ENCODE measurements around the gene BTG2.
"Not testable (repeated sequence)": the region's sequence is repeated elsewhere in the genome, so short reads cannot be mapped to it uniquely, and the experiment has no call there.

BTG2 gene

DNA sequence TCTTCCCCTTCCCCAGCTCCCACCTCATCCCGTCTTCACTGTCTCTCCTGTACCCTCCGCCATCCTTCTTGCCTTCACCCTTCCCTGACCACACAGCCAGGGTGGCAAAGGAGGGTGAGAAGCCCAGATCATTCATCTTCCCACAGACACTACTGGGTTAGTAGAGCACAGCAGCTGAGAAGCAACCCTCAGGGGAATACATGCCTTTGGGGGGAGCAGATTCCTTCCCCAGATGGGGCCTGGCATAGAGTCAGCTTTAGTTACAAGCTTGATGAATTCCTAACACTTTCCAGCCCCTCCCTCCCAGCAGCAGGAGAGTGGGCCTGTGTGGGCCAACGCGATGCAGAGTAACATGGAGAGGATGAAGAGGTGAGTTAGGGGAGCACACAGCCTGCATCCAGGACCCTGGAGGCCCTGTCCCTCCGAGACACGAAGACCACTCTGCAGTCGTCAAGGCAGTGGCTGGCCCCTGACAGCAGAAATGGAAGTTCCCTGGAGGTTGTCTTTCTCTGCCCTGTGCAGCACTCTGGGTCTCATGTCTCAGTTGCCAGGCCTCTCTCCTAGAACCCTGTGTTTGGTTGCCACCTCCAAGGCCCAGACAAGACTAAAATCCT, 8.8 kb upstream of the BTG2 start:
- no peak for DNase-seq

DNA sequence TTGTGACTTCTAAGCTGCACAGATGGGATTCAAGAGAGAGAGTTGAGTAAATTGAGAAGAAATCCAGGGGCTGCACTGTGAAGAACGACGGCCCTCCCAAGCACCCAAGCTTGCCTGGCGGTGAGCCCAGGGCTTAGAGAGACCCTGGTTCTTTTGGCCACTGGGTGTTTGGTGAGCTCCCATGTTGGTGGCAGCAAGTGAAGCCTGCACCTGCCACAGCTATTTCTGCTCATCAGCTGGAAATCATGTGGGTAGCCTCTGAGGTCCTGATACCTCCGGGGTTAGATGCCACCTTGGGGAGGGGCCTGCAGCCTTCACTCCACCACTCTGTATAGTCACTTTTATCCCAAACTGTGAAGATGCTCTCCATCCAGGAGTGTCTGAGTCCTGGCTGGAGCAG, 6.2 kb upstream of the BTG2 start:
- DNase-seq, result no peak

DNA sequence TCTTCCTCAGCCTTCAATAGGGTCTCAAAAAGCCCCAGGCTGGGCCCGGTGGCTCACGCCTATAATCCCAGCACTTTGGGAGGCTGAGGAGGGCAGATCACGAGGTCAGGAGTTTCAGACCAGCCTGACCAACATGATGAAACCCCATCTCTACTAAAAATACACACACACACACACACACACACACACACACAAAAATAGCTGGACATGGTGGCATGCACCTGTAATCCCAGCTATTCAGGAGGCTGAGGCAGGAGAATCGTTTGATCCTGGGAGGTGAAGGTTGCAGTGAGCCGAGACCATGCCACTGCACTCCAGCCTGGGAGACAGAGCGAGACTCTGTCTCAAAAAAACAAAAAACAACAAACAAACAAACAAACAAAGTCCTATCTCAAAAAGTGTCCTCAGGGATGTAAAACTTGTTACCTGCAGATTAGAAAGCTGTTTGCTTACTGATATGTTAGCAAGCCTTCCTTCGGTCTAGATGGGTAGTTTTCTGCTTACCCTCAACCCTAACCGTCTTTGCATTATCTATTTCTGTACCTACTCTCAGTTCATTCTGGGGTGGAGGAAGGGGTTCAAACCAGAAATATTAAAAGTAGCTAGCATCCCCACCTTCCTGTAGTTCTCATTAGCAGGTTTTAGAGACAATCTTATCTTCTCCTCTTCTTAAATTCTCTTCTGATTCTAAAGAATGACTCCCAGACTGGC, 5.4 kb upstream of the BTG2 start:
- DNase-seq, result not testable (repeated sequence)

DNA sequence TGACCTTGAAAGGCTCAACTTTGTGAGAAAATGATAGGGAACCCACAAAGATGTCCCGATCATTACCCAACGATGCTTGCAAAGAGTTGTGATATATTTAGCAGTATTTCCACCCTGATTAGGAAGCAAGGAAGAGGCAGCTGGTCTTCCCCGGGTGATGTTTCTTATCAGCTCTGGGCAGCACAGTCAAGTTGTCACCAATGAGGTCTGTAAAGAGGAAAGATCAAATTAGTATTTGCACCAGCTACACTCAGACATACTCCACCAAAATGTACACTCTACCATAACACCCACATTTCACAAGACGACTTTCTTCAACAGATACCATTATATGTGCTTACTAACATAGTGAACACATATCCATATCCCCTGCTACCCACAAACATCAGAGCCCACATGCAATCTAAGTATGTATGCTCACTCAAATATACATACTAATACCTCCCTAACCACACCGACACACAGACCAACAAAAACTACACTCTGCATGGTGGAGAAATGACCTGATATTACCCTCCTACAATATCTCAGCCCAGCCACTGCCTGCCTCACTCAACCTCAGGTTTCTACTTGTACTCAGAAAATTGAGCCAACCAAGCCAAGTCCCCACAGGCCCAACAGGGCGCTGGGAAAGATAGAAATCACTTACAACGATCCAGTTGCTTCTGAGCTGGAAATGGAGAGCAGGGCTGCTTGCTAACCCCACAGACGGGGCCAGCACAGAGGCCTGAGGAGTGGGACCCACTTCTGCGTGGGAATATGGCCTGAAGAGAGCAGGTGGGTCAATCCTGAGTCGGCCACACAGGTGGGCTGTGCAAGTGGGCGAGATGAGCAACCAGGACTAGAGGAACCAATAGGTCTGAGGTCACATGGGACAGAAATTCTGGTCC, 4.6 kb upstream of the BTG2 start:
- no peak for DNase-seq

DNA sequence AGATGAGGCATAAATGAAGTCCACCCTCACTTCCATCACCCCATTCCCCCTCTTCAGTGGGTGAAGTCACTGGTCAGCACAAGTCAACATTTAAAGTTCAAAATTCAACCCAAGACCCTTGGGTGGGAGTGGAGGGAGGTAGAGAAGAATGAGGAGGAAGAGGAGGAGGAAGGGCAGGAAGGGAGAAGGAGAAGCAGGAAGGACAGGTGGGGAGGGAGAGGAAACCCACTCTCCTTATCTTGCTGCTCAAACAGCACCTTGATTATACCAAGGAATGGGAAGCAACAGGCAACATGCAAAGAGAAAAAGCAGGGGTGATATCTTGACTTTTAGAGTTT, 4.0 kb upstream of the BTG2 start:
- no peak for DNase-seq

DNA sequence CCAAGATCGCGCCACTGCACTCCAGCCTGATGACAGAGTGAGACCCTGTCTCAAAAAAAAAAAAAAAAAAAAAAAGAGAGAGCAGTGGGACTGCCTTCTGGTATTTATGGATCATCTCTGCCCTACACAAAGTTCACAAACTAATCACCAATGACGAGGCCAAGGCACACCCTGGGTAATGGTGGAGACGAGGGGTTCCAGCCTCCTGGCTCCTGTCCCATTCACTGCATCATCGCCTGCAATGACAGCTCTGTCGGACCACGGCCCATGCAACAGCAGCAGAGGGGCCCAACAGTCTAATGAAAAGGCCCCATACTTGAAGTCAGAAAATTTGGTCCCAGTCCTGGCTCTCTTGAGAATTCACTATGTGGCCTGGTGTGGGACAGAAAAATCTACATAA, 2.9 kb upstream of the BTG2 start:
- DNase-seq, result no peak

DNA sequence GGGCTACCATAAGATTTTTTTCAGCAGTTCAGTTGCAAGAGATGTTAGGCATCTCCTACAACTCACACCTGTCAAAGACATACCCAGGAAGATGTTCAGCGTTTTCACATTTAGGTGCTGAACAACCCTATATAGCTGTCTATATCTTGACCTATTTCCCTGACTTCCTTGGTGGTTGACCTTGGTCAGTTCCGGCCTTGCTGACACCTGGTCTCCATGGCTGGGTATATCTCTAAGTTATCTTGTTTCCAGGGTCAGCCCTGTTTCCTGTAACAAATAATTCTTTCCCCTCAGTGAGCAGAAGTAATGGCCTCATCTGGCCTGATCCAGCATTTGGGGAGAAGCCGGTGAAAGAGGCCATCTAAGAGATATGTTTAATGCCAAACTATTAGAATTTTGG, 2.4 kb upstream of the BTG2 start:
- DNase-seq, result no peak

DNA sequence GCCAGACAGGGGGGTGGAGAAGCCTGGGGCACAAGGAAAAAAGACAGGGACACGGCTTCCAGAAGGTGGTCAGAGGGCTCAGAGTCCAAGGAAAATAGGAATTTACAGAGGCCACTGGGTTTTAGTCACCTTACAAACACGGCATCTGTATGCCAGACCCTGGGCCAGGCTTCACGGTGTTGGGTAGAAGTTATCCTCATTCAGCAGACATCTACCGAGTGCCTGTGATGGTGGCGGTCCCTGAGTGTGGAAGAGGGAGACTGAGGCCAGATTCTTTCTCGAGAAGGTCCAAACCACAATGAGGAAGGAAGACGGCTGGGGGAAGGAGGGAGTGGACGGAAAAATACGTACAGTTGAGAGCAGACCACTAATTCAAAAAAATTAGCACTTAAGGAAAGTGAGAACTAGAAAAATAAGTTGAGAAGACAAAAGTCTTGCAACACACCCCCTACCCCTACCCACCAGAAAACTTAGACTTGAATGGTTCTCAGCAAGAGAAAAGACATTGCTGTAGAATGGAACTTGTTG, 864 bp upstream of the BTG2 start:
- no peak for DNase-seq

DNA sequence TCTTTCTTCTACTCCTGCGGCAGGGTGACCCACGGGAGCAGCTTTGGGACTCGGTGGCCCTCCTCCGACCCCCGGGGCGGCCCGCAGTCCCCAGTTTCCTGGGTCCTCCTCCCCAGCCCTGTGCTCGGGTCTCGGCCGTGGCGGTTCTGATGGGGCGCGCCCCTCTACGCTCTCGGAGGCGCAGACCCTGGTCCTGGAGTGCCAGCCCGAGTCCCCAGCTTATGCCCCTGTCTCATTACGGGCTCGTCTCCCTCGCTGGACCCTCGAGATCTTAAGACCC, 430 bp downstream of the BTG2 start:
- no peak for DNase-seq

DNA sequence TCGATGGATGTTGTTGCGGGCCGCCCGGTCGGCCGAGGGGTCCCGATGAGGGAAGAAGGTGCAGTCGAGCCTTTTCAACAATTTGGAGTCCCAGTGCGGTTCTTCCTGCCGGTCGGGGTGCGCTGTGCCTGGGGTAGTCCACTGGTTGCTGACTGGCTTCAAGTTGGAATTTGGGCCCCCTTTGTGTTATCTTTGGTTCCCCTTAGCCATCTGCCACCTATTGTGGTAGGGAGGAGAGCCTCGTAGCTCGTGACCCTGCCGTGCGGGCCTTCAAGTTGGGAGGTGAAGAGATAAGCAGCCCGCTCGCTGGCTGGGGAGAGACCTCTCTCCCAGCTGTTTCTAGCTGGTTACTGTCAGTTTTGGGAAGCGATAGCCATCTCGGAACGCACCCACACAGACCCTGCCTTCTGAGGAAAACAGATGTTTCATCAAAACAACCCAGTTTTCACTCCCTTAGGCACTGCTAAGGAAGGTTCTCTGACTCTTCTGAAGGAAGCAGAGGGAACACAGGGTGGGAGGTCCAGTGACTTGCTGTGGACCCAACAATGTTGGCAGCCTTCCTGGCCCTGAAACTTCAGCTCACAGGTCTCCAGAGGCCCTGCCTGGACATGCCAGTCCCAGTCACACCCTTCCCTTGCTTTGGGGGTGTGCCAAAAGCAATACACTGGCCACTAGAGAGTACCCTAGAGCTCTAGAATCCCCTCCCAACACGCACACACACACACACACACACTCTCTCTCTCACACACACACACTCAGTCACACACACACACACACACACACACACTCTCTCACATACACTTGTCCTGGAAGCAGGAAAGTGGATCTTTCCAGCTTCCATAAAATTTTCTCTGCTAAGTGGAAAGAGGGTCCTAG, 1.0 kb downstream of the BTG2 start:
- no peak for DNase-seq

DNA sequence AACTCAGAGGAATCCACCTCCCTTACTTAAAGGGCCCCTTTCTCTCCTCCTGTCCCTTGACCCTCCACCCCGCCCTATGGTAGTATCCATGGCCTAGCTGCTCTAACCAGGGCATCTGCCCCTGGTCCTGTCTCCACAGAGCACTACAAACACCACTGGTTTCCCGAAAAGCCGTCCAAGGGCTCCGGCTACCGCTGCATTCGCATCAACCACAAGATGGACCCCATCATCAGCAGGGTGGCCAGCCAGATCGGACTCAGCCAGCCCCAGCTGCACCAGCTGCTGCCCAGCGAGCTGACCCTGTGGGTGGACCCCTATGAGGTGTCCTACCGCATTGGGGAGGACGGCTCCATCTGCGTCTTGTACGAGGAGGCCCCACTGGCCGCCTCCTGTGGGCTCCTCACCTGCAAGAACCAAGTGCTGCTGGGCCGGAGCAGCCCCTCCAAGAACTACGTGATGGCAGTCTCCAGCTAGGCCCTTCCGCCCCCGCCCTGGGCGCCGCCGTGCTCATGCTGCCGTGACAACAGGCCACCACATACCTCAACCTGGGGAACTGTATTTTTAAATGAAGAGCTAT, 1.7 kb downstream of the BTG2 start:
- no peak for DNase-seq

DNA sequence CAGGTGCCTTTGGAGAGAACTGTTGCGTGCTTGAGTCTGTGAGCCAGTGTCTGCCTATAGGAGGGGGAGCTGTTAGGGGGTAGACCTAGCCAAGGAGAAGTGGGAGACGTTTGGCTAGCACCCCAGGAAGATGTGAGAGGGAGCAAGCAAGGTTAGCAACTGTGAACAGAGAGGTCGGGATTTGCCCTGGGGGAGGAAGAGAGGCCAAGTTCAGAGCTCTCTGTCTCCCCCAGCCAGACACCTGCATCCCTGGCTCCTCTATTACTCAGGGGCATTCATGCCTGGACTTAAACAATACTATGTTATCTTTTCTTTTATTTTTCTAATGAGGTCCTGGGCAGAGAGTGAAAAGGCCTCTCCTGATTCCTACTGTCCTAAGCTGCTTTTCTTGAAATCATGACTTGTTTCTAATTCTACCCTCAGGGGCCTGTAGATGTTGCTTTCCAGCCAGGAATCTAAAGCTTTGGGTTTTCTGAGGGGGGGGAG, 2.4 kb downstream of the BTG2 start:
- DNase-seq, result no peak

DNA sequence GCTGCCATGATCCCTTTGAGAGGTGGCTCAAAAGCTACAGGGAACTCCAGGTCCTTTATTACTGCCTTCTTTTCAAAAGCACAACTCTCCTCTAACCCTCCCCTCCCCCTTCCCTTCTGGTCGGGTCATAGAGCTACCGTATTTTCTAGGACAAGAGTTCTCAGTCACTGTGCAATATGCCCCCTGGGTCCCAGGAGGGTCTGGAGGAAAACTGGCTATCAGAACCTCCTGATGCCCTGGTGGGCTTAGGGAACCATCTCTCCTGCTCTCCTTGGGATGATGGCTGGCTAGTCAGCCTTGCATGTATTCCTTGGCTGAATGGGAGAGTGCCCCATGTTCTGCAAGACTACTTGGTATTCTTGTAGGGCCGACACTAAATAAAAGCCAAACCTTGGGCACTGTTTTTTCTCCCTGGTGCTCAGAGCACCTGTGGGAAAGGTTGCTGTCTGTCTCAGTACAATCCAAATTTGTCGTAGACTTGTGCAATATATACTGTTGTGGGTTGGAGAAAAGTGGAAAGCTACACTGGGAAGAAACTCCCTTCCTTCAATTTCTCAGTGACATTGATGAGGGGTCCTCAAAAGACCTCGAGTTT, 3.1 kb downstream of the BTG2 start:
- no peak for DNase-seq

DNA sequence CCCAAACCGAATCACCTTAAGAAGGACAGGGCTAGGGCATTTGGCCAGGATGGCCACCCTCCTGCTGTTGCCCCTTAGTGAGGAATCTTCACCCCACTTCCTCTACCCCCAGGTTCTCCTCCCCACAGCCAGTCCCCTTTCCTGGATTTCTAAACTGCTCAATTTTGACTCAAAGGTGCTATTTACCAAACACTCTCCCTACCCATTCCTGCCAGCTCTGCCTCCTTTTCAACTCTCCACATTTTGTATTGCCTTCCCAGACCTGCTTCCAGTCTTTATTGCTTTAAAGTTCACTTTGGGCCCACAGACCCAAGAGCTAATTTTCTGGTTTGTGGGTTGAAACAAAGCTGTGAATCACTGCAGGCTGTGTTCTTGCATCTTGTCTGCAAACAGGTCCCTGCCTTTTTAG, 3.6 kb downstream of the BTG2 start:
- no peak for DNase-seq

DNA sequence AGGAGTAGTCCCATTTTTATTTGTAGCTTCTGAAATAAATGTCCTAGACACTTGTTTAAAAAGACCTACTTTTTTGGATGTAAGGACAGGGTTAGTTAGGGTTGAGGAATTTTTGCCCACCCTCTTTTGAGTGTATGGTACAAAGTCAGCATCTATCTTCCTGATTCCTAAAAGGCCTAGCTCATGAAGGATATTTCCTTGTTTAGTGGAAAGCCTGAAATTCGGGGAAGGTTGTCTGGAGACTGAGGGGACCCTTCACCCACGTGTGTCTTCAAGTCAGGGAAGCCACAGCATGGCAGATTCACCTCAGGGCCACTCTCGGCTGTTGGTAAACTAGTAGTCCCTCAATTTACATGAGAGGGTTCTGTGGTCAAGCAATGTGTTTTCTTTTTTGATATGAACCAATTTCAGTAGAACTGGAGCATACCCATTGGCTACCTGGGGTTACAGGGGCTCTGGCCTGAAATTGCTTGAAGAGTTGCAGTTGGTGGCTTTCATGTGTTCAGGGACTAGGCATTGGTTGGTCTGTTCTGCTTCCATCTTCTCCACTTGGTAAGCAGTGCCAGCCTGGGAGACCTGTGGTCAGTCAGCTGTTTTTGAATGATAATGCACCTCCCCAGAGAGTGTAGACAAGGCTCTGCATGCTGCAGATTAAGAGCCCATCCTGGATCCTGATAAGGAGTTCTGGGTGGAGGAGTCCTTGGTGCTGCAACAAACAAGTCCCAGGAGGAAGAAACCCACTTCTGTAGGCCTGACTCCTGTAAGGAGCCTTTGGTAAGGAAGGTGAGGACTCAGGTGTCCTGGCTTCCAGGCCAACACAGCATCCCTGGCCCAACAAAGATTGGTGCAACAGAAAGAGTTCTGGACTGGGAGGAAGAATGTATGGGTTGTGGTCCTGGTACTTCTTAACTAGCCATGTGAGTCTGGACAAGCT, 6.3 kb downstream of the BTG2 start:
- no peak for DNase-seq

DNA sequence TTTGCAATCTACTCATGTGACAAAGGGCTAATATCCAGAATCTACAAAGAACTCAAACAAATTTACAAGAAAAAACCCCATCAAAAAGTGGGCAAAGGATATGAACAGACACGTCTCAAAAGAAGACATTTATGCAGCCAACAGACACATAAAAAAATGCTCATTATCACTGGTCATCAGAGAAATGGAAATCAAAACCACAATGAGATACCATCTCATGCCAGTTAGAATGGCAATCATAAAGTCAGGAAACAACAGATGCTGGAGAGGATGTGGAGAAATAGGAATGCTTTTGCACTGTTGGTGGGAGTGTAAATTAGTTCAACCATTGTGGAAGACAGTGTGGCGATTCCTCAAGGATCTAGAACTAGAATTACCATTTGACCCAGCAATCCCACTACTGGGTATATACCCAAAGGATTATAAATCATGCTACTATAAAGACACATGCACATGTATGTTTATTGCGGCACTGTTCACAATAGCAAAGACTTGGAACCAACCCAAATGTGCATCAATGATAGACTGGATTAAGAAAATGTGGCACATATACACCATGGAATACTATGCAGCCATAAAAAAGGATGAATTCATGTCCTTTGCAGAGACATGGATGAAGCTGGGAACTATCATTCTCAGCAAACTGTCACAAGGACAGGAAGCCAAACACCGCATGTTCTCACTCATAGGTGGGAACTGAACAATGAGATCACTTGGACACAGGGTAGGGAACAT, 8.9 kb downstream of the BTG2 start:
- not testable (repeated sequence) for DNase-seq

DNA sequence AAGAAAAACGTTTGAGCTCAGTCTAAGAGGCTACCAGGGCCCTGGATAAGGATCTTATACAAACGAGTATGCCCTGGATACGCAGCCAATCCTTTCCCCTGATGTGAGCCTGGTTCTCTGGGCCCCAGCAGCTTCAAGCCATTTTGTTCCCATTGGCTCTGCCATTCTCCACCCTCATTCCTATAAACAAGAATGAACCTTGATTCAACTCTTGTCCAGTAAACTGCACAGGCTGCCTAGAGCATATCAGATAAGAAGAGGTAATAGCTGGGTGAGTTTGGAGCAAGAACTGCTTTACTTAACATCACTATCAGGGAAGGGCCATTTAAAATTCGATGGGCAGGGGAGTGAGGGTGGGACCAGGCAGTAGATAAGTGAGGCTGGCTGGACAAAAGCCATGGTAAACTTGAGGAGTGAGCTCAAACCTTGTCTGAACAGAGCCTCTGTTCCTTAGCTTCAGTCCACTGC, 11.3 kb downstream of the BTG2 start:
- no peak for DNase-seq

DNA sequence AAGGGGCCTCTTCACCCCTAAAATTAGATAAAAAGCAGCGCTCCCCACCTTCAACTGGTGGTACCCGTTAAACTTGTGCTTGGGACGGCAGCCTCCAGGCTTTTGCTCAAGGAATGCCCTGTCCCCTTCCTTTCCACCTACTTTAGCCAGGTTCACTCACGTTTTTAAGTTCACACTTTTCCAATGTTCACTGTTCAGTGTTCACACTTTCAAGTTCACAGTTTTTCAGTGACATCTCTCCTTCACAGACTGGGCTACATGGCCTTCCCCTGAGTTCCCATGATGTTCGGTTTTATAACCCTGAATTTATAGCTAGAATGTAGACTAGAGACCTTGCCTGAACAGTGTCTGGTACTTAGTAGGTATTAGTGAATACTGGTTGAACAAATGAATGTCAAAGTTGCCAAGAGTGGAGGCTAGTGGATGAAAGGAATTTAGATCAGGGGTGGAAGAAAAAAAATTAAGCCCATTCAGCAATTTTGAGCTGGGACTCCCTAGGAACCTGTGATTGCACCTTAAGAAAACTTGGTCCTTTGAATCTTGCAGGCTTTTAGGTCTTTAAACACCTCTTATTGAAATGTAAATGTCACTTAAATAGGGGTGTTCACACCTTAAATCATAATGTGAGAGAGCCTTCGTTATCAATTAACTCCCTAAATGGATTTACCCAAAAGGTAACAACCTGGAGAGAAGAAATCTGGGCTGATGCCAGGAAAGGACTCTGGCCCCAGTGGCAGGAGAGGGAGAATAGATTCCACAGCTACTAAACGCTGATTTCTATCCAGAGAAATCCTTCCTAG, 12.3 kb downstream of the BTG2 start:
- no peak for DNase-seq

DNA sequence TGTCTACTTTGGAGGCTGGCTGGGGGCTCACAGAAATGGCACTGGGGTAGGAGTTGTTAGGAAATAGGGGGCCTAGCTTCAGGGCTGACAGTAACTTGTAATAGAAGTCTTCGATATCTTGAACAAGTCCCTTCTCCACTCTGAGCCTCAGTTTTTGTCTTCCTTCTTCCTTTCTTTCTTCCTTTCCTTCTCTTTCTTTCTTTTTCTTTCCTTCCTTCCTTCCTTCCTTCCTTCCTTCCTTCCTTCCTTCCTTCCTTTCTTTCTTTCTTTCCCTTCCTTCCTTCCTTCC, 12.9 kb downstream of the BTG2 start:
- no peak for DNase-seq

Data from GOT3 (cell line).